GM12801 (cell line): ENCODE data around the gene CBX4.

Experiments used
- TF ChIP-seq, protein P1 (sequence below): IDR thresholded peaks from one replicate; pipeline ENCODE4 v1.5.1; 2011; ENCODE audit warnings: control low read depth; ENCODE audit not compliant: insufficient read length; ENCODE audit errors: extremely low read depth

The CBX4 gene

GRCh38 chr17:79785017-79785899, 54.0 kb downstream of the CBX4 start:
- TF ChIP-seq, protein P1, sequence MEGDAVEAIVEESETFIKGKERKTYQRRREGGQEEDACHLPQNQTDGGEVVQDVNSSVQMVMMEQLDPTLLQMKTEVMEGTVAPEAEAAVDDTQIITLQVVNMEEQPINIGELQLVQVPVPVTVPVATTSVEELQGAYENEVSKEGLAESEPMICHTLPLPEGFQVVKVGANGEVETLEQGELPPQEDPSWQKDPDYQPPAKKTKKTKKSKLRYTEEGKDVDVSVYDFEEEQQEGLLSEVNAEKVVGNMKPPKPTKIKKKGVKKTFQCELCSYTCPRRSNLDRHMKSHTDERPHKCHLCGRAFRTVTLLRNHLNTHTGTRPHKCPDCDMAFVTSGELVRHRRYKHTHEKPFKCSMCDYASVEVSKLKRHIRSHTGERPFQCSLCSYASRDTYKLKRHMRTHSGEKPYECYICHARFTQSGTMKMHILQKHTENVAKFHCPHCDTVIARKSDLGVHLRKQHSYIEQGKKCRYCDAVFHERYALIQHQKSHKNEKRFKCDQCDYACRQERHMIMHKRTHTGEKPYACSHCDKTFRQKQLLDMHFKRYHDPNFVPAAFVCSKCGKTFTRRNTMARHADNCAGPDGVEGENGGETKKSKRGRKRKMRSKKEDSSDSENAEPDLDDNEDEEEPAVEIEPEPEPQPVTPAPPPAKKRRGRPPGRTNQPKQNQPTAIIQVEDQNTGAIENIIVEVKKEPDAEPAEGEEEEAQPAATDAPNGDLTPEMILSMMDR: no peak

GRCh38 chr17:79784353-79785016, 54.8 kb downstream of the CBX4 start:
- TF ChIP-seq, protein P1: no peak

- TF ChIP-seq, protein P1: no peak
Observed at GRCh38 chr17:79783891-79784290, 55.3 kb downstream of the CBX4 start.
